Central memory CD4-positive, alpha-beta T cell (primary cell): Measurements from ENCODE around the gene CFAP410.
"Not testable (repeated sequence)": the region's sequence is repeated elsewhere in the genome, so short reads cannot be mapped to it uniquely, and the experiment has no call there.

Experiments used
- DNase-seq: peaks from one replicate; pipeline ENCODE4 v3.0.0; 2022

Gene CFAP410

GRCh38 chr21:44350773-44351481 is 11.7 kb upstream of the CFAP410 start:
- no peak for DNase-seq

- no peak for DNase-seq
These were observed 10.9 kb upstream of the CFAP410 start for GRCh38 chr21:44349847-44350772.

- no peak for DNase-seq
These were observed 10.2 kb upstream of the CFAP410 start for GRCh38 chr21:44349416-44349846.

GRCh38 chr21:44348861-44349260 is 9.7 kb upstream of the CFAP410 start:
- DNase-seq = no peak

GRCh38 chr21:44347911-44348451 is 8.8 kb upstream of the CFAP410 start:
- no peak for DNase-seq

- no peak for DNase-seq
These were observed 6.3 kb upstream of the CFAP410 start for GRCh38 chr21:44345495-44345894.

GRCh38 chr21:44344541-44345183 is 5.5 kb upstream of the CFAP410 start:
- no peak for DNase-seq

- not testable (repeated sequence) for DNase-seq
These were observed 3.8 kb upstream of the CFAP410 start for GRCh38 chr21:44342981-44343380.

- not testable (repeated sequence) for DNase-seq
These were observed 2.7 kb upstream of the CFAP410 start for GRCh38 chr21:44341726-44342458.

GRCh38 chr21:44337941-44338895 is 972 bp downstream of the CFAP410 start:
- DNase-seq = peak; percentile 45

- no peak for DNase-seq
These were observed 1.7 kb downstream of the CFAP410 start for GRCh38 chr21:44337449-44337848.

GRCh38 chr21:44335266-44336059 is 3.7 kb downstream of the CFAP410 start:
- DNase-seq = no peak

- no peak for DNase-seq
These were observed 4.7 kb downstream of the CFAP410 start for GRCh38 chr21:44334329-44335030.

GRCh38 chr21:44333509-44334328 is 5.5 kb downstream of the CFAP410 start:
- no peak for DNase-seq

GRCh38 chr21:44332965-44333364 is 6.2 kb downstream of the CFAP410 start:
- DNase-seq = no peak

GRCh38 chr21:44332383-44332782 is 6.8 kb downstream of the CFAP410 start:
- DNase-seq = no peak

GRCh38 chr21:44331650-44332307 is 7.4 kb downstream of the CFAP410 start:
- DNase-seq = no peak

- DNase-seq = no peak
These were observed 8.0 kb downstream of the CFAP410 start for GRCh38 chr21:44331209-44331608.
